ENCODE measurements around the gene ITGA2. TPM values are rescaled to one million over a fixed set of nuclear protein-coding genes. Genes with fewer than 3 reads are reported as not detected.

The ITGA2 gene
- total and polyA plus RNA-seq, 2 donors: 3.5 to 4.1 TPM

- 42% methylated on average over 4 of the region's 4 CpGs for WGBS
Observed at GRCh38 chr5:53089481-53089991, 100.4 kb downstream of the ITGA2 start.

GRCh38 chr5:53090229-53090628, 101.1 kb downstream of the ITGA2 start:
- 87% methylated on average over 5 of the region's 5 CpGs for WGBS
- Histone ChIP-seq H3K4me1 (ENCODE audit: control insufficient read depth in 2 of 2, insufficient read depth in 2 of 2, low read length in 2 of 2) (peaks cover 0 to 7% of the 10 kb centered on the region in 2 donors), H3K27ac (ENCODE audit: low read depth in 1 of 2, low read length in 1 of 2) (peak overlapping the region in 1 of 2 donors; percentile 52), H3K9me3 (ENCODE audit: control insufficient read depth in 2 of 2, insufficient read depth in 1 of 2, low read length in 1 of 2) (no peaks in the 10 kb centered on the region), H3K36me3 (ENCODE audit: control insufficient read depth in 2 of 2, insufficient read depth in 2 of 2, low read length in 1 of 2) (no peaks in the 10 kb centered on the region), H3K27me3 (ENCODE audit: control insufficient read depth in 2 of 2, insufficient read depth in 1 of 2, low read length in 1 of 2) (no peaks in the 10 kb centered on the region), H3K4me3 (ENCODE audit: low read length in 2 of 2) (no peak overlapping the region)
- DNase-seq (ENCODE audit: low read depth in 6 of 9, low spot score in 9 of 9): no peak

More at GRCh38 chr5:53089481-53089991, 100.4 kb downstream of the ITGA2 start:
- Histone ChIP-seq H3K9me3 (ENCODE audit: control insufficient read depth in 2 of 2, insufficient read depth in 1 of 2, low read length in 1 of 2) (no peaks in the 10 kb centered on the region), H3K4me1 (ENCODE audit: control insufficient read depth in 2 of 2, insufficient read depth in 2 of 2, low read length in 2 of 2) (peaks cover under 1 to 7% of the 10 kb centered on the region in 2 donors), H3K27me3 (ENCODE audit: control insufficient read depth in 2 of 2, insufficient read depth in 1 of 2, low read length in 1 of 2) (no peaks in the 10 kb centered on the region), H3K4me3 (ENCODE audit: low read length in 2 of 2) (no peak overlapping the region), H3K27ac (ENCODE audit: low read depth in 1 of 2, low read length in 1 of 2) (no peak overlapping the region), H3K36me3 (ENCODE audit: control insufficient read depth in 2 of 2, insufficient read depth in 2 of 2, low read length in 1 of 2) (no peaks in the 10 kb centered on the region)
- peak in 1 of 9 donors; percentile 29 for DNase-seq (ENCODE audit: low read depth in 6 of 9, low spot score in 9 of 9)

GRCh38 chr5:53091289-53091688, 102.1 kb downstream of the ITGA2 start:
- Histone ChIP-seq H3K27ac (ENCODE audit: low read depth in 1 of 2, low read length in 1 of 2) (no peak overlapping the region), H3K4me1 (ENCODE audit: control insufficient read depth in 2 of 2, insufficient read depth in 2 of 2, low read length in 2 of 2) (peaks cover 0 to 7% of the 10 kb centered on the region in 2 donors), H3K36me3 (ENCODE audit: control insufficient read depth in 2 of 2, insufficient read depth in 2 of 2, low read length in 1 of 2) (no peaks in the 10 kb centered on the region), H3K4me3 (ENCODE audit: low read length in 2 of 2) (no peak overlapping the region), H3K9me3 (ENCODE audit: control insufficient read depth in 2 of 2, insufficient read depth in 1 of 2, low read length in 1 of 2) (no peaks in the 10 kb centered on the region), H3K27me3 (ENCODE audit: control insufficient read depth in 2 of 2, insufficient read depth in 1 of 2, low read length in 1 of 2) (no peaks in the 10 kb centered on the region)
- WGBS: 99% methylated on average over 2 of the region's 2 CpGs
- DNase-seq (ENCODE audit: low read depth in 6 of 9, low spot score in 9 of 9): no peak

GRCh38 chr5:53092242-53092641, 103.1 kb downstream of the ITGA2 start:
- Histone ChIP-seq H3K4me1 (ENCODE audit: control insufficient read depth in 2 of 2, insufficient read depth in 2 of 2, low read length in 2 of 2) (peaks cover 0 to 7% of the 10 kb centered on the region in 2 donors), H3K4me3 (ENCODE audit: low read length in 2 of 2) (no peak overlapping the region), H3K9me3 (ENCODE audit: control insufficient read depth in 2 of 2, insufficient read depth in 1 of 2, low read length in 1 of 2) (no peaks in the 10 kb centered on the region), H3K36me3 (ENCODE audit: control insufficient read depth in 2 of 2, insufficient read depth in 2 of 2, low read length in 1 of 2) (no peaks in the 10 kb centered on the region), H3K27me3 (ENCODE audit: control insufficient read depth in 2 of 2, insufficient read depth in 1 of 2, low read length in 1 of 2) (no peaks in the 10 kb centered on the region), H3K27ac (ENCODE audit: low read depth in 1 of 2, low read length in 1 of 2) (no peak overlapping the region)
- DNase-seq (ENCODE audit: low read depth in 6 of 9, low spot score in 9 of 9): no peak
- 95% methylated on average over 2 of the region's 2 CpGs for WGBS

- Histone ChIP-seq H3K4me1 (ENCODE audit: control insufficient read depth in 2 of 2, insufficient read depth in 2 of 2, low read length in 2 of 2) (no peaks in the 10 kb centered on the region), H3K9me3 (ENCODE audit: control insufficient read depth in 2 of 2, insufficient read depth in 1 of 2, low read length in 1 of 2) (no peaks in the 10 kb centered on the region), H3K36me3 (ENCODE audit: control insufficient read depth in 2 of 2, insufficient read depth in 2 of 2, low read length in 1 of 2) (peaks cover 8 to 14% of the 10 kb centered on the region in 2 donors), H3K4me3 (ENCODE audit: low read length in 2 of 2) (no peak overlapping the region), H3K27me3 (ENCODE audit: control insufficient read depth in 2 of 2, insufficient read depth in 1 of 2, low read length in 1 of 2) (no peaks in the 10 kb centered on the region), H3K27ac (ENCODE audit: low read depth in 1 of 2, low read length in 1 of 2) (no peak overlapping the region)
- no peak for DNase-seq (ENCODE audit: low read depth in 6 of 9, low spot score in 9 of 9)
- WGBS: 97% methylated on average over 7 of the region's 7 CpGs
Observed at GRCh38 chr5:53095217-53095616, 106.1 kb downstream of the ITGA2 start.

- DNase-seq (ENCODE audit: low read depth in 6 of 9, low spot score in 9 of 9): peak in 8 of 9 donors; percentile 13 to 76 (median 62)
- 38% methylated on average over 3 of the region's 3 CpGs for WGBS
- no peak overlapping the region for H3K27ac ChIP-seq (ENCODE audit: low read depth in 1 of 2, low read length in 1 of 2)
- H3K36me3 ChIP-seq (ENCODE audit: control insufficient read depth in 2 of 2, insufficient read depth in 2 of 2, low read length in 1 of 2): peaks cover 8 to 16% of the 10 kb centered on the region in 2 donors
- H3K9me3 ChIP-seq (ENCODE audit: control insufficient read depth in 2 of 2, insufficient read depth in 1 of 2, low read length in 1 of 2): no peaks in the 10 kb centered on the region
- no peak overlapping the region for H3K4me3 ChIP-seq (ENCODE audit: low read length in 2 of 2)
- H3K4me1 ChIP-seq (ENCODE audit: control insufficient read depth in 2 of 2, insufficient read depth in 2 of 2, low read length in 2 of 2): no peaks in the 10 kb centered on the region
- no peaks in the 10 kb centered on the region for H3K27me3 ChIP-seq (ENCODE audit: control insufficient read depth in 2 of 2, insufficient read depth in 1 of 2, low read length in 1 of 2)
Observed at GRCh38 chr5:53095931-53096525, 106.9 kb downstream of the ITGA2 start.

GRCh38 chr5:53099546-53099945, 110.4 kb downstream of the ITGA2 start:
- Histone ChIP-seq H3K4me1 (ENCODE audit: control insufficient read depth in 2 of 2, insufficient read depth in 2 of 2, low read length in 2 of 2) (no peaks in the 10 kb centered on the region), H3K27ac (ENCODE audit: low read depth in 1 of 2, low read length in 1 of 2) (no peak overlapping the region), H3K27me3 (ENCODE audit: control insufficient read depth in 2 of 2, insufficient read depth in 1 of 2, low read length in 1 of 2) (no peaks in the 10 kb centered on the region), H3K36me3 (ENCODE audit: control insufficient read depth in 2 of 2, insufficient read depth in 2 of 2, low read length in 1 of 2) (peaks cover 8 to 18% of the 10 kb centered on the region in 2 donors), H3K4me3 (ENCODE audit: low read length in 2 of 2) (no peak overlapping the region), H3K9me3 (ENCODE audit: control insufficient read depth in 2 of 2, insufficient read depth in 1 of 2, low read length in 1 of 2) (no peaks in the 10 kb centered on the region)
- WGBS: 97% methylated on average over 2 of the region's 2 CpGs
- no peak for DNase-seq (ENCODE audit: low read depth in 6 of 9, low spot score in 9 of 9)

GRCh38 chr5:53100606-53101005, 111.5 kb downstream of the ITGA2 start:
- 98% methylated on average over 2 of the region's 2 CpGs for WGBS
- Histone ChIP-seq H3K4me3 (ENCODE audit: low read length in 2 of 2) (no peak overlapping the region), H3K36me3 (ENCODE audit: control insufficient read depth in 2 of 2, insufficient read depth in 2 of 2, low read length in 1 of 2) (peaks cover 8 to 18% of the 10 kb centered on the region in 2 donors), H3K9me3 (ENCODE audit: control insufficient read depth in 2 of 2, insufficient read depth in 1 of 2, low read length in 1 of 2) (no peaks in the 10 kb centered on the region), H3K27ac (ENCODE audit: low read depth in 1 of 2, low read length in 1 of 2) (no peak overlapping the region), H3K4me1 (ENCODE audit: control insufficient read depth in 2 of 2, insufficient read depth in 2 of 2, low read length in 2 of 2) (no peaks in the 10 kb centered on the region), H3K27me3 (ENCODE audit: control insufficient read depth in 2 of 2, insufficient read depth in 1 of 2, low read length in 1 of 2) (no peaks in the 10 kb centered on the region)
- DNase-seq (ENCODE audit: low read depth in 6 of 9, low spot score in 9 of 9): no peak

GRCh38 chr5:53105611-53106300, 116.6 kb downstream of the ITGA2 start:
- Histone ChIP-seq H3K4me1 (ENCODE audit: control insufficient read depth in 2 of 2, insufficient read depth in 2 of 2, low read length in 2 of 2) (peaks cover 4% of the 10 kb centered on the region in 2 donors), H3K36me3 (ENCODE audit: control insufficient read depth in 2 of 2, insufficient read depth in 2 of 2, low read length in 1 of 2) (peaks cover 0 to 2% of the 10 kb centered on the region in 2 donors)
- 83% methylated on average over 5 of the region's 5 CpGs for WGBS

More at GRCh38 chr5:53105611-53106300, 116.6 kb downstream of the ITGA2 start:
- Histone ChIP-seq H3K27me3 (ENCODE audit: control insufficient read depth in 2 of 2, insufficient read depth in 1 of 2, low read length in 1 of 2) (no peaks in the 10 kb centered on the region), H3K4me3 (ENCODE audit: low read length in 2 of 2) (no peak overlapping the region), H3K9me3 (ENCODE audit: control insufficient read depth in 2 of 2, insufficient read depth in 1 of 2, low read length in 1 of 2) (no peaks in the 10 kb centered on the region), H3K27ac (ENCODE audit: low read depth in 1 of 2, low read length in 1 of 2) (no peak overlapping the region)
- DNase-seq (ENCODE audit: low read depth in 6 of 9, low spot score in 9 of 9): no peak

Measured in thymus (tissue), 11 donors.